Heart right ventricle (tissue), 16 donors: ENCODE measurements around the gene WDR36. TPM values are rescaled to one million over a fixed set of nuclear protein-coding genes. Genes with fewer than 3 reads are reported as not detected.
A peak's percentile ranks its signal among the peaks of the same experiment; 100 is the strongest.

Source experiments
- ATAC-seq, 8 donors: fragments of 200-7000 bp; cut with Tn5 transposase; one replicate each; pipeline ENCODE4 v1.9.1; 2020; ENCODE audit warnings: mild to moderate bottlenecking in 8 of 8, moderate library complexity in 8 of 8, moderate number of reproducible peaks in 1 of 8
- DNase-seq, 2 donors: peaks; one replicate each; pipeline ENCODE4 v3.0.0-alpha.2; 2020
- H3K27ac ChIP-seq, 10 donors: fragments of 200-600 bp; sonication (generic) in 2 of 10; one replicate each; pipeline versions ENCODE4 v1.5.0 to v1.8.0; 2020 to 2022; ENCODE audit warnings: mild to moderate bottlenecking in 3 of 10
- H3K27me3 ChIP-seq, 7 donors: fragments of 200-600 bp; one replicate each; pipeline ENCODE4 v1.8.0; 2021 to 2022; ENCODE audit warnings: mild to moderate bottlenecking in 2 of 7
- H3K36me3 ChIP-seq, 9 donors: fragments of 200-600 bp; sonication (generic) in 1 of 9; one replicate each; pipeline versions ENCODE4 v1.5.0 to v1.8.0; 2020 to 2022; ENCODE audit warnings: mild to moderate bottlenecking in 2 of 9
- H3K4me1 ChIP-seq, 9 donors: fragments of 200-600 bp; sonication (generic) in 1 of 9; one replicate each; pipeline versions ENCODE4 v1.5.0 to v1.8.0; 2020 to 2022; ENCODE audit warnings: mild to moderate bottlenecking in 4 of 9
- H3K4me3 ChIP-seq, 10 donors: fragments of 200-600 bp; sonication (generic) in 2 of 10; one replicate each; pipeline versions ENCODE4 v1.5.0 to v1.8.0; 2020 to 2022; ENCODE audit warnings: mild to moderate bottlenecking in 7 of 10, moderate library complexity in 2 of 10
- H3K9me3 ChIP-seq, 11 donors: fragments of 200-600 bp in 10 of 11; sonication (generic) in 2 of 11; one replicate each; pipeline versions ENCODE4 v1.5.0 to v1.8.0; 2013 to 2022; ENCODE audit warnings: mild to moderate bottlenecking in 2 of 11, control low read depth in 1 of 11, moderate library complexity in 1 of 11
- CTCF ChIP-seq, 9 donors: fragments of 200-600 bp; sonication (generic) in 2 of 9; IDR thresholded peaks; one replicate each; pipeline versions ENCODE4 v1.5.0 to v1.8.0; 2021 to 2022; ENCODE audit warnings: antibody characterized with exemption in 9 of 9, mild to moderate bottlenecking in 5 of 9, moderate library complexity in 1 of 9
- WGBS, 2 donors: extraction: QIAGEN DNeasy Blood & Tissue Kit; methylation state at CpG; one replicate each; pipeline ENCODE4 v1.1.7; 2013; ENCODE audit warnings: inconsistent platforms in 1 of 2; 5-methylcytosine and 5-hydroxymethylcytosine counted together
- intact Hi-C, 10 donors: fragments of 100-400 bp; cut with DNase I; formaldehyde crosslinking; loops; one replicate each; pipeline versions ENCODE4 v1.11.1 to v1.14.2; 2022
- polyA plus RNA-seq, 2 donors: library from polyadenylated mRNA; stranded (reverse); fragments of 200-250 nt; gene quantifications; one replicate each; pipeline ENCODE4 v1.2.3, GENCODE V29; 2013
- total RNA-seq, 10 donors: library from RNA; stranded (reverse); fragmentation: NEBNext Ultra II Directional in 3 of 10; extraction: Animal tissue kit (Norgen Biotek cat#: 25700) in 3 of 10; gene quantifications; one replicate each; pipeline versions ENCODE4 v1.2.1 to v1.2.4, GENCODE V29; 2021 to 2023
- donor health status: Arrhythmogenic right ventricular cardiomyopathy.
- donor health status: ischemic (EF 13 %, LVEDD 7.1; RV severe dilation, severe dysfunction).
- donor health status: healthy with polysubstance abuse.
- donor health status: DM: no; HTN: yes; CAD: no.
- donor health status: DM: no; HTN: no; CAD: no.
- donor health status: ischemic (EF 25% LVEDD 6.9; RV normal size, moderate dysfunction).
- donor health status: ischemic (EF 25% LVEDD 5.7; RV mildly dilated, moderate dysfunction).
- donor health status: healthy.
- donor health status: DM: yes; HTN: yes; CAD: no.
- donor health status: Ischemic cardiomyopathy.
- donor health status: ischemic (EF 35%, LVEDD 5.7; RV mildly dilated, moderate dysfunction).
- donor health status: nonischemic (EF 11% LVEDD 7.7; RV severe dilation, severe dysfunction).
- donor health status: DM: yes; HTN: yes; CAD: no.
- donor health status: PGD.
- donor health status: ischemic (EF 29% LVEDD 5.4; RV normal size, mild dysfunction).
- donor health status: nonischemic (EF 23%, LVEDD 6.1; RV moderate dilation, normal function).

Gene WDR36
- total and polyA plus RNA-seq, 12 donors: 3.2 to 15.8 (median 12.7) TPM

GRCh38 chr5:111113678-111114077 is 21.5 kb downstream of the WDR36 start:
- Histone ChIP-seq H3K9me3 (no peaks in the 10 kb centered on the region), H3K36me3 (peaks cover 0 to 100% (median 34%) of the 10 kb centered on the region in 9 donors), H3K4me3 (no peak overlapping the region), H3K27ac (no peak overlapping the region), H3K27me3 (no peaks in the 10 kb centered on the region), H3K4me1 (peaks cover 0 to 23% (median 0%) of the 10 kb centered on the region in 9 donors)
- TF ChIP-seq CTCF (IDR thresholded peaks at IDR 0.05): no peak
- 95 to 96% methylated on average over 3 of the region's 3 CpGs for WGBS, 2 donors
- DNase-seq (no peak), ATAC-seq (no peak)
- intact Hi-C loops: no loop called here

DNA sequence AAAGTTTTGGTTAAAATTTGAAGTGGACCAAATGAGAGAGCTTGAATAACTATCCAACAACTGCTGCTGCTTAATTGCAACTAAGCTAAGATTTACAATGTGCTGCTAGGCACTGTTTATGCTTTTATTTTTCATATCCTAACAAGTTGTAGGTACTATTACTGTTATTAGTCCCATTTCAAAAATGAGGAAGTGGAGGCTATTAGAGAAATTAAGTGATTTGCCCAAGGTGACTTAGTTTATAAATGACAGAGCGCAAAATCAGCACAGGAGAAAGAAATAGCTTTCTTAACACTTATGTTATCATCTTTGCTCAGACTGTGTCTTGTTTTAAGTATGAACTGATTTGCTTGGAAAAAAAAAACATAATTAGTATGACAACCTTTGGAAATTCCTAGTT is 23.1 kb downstream of the WDR36 start:
- ATAC-seq: no peak
- no peak for TF ChIP-seq CTCF (IDR thresholded peaks at IDR 0.05)
- 97 to 98% methylated on average over 1 of the region's 1 CpG for WGBS, 2 donors

GRCh38 chr5:111116550-111116949 is 24.4 kb downstream of the WDR36 start:
- peaks cover 0 to 23% (median 0%) of the 10 kb centered on the region in 9 donors for H3K4me1 ChIP-seq
- H3K27me3 ChIP-seq: no peaks in the 10 kb centered on the region
- DNase-seq (no peak), ATAC-seq (peak in 3 of 8 donors; percentile 52 to 76 (median 55))
- no peak overlapping the region for H3K4me3 ChIP-seq
- intact Hi-C loops: no loop called here
- 83 to 84% methylated on average over 1 of the region's 1 CpG for WGBS, 2 donors
- H3K36me3 ChIP-seq: peaks cover 0 to 100% (median 43%) of the 10 kb centered on the region in 9 donors
- no peaks in the 10 kb centered on the region for H3K9me3 ChIP-seq
- H3K27ac ChIP-seq: no peak overlapping the region
- TF ChIP-seq CTCF (IDR thresholded peaks at IDR 0.05): no peak

More for the DNA sequence above, 23.1 kb downstream of the WDR36 start:
- DNase-seq: no peak
- Histone ChIP-seq H3K9me3 (no peaks in the 10 kb centered on the region), H3K27me3 (no peaks in the 10 kb centered on the region), H3K4me3 (no peak overlapping the region), H3K4me1 (peaks cover 0 to 23% (median 0%) of the 10 kb centered on the region in 9 donors), H3K36me3 (peaks cover 0 to 100% (median 40%) of the 10 kb centered on the region in 9 donors), H3K27ac (no peak overlapping the region)
- intact Hi-C loops: no loop called here

GRCh38 chr5:111117136-111117535 is 25.0 kb downstream of the WDR36 start:
- intact Hi-C loops: no loop called here
- 82 to 87% methylated on average over 1 of the region's 1 CpG for WGBS, 2 donors

More at GRCh38 chr5:111117136-111117535, 25.0 kb downstream of the WDR36 start:
- Histone ChIP-seq H3K27me3 (no peaks in the 10 kb centered on the region), H3K4me1 (peaks cover 0 to 23% (median 0%) of the 10 kb centered on the region in 9 donors), H3K4me3 (no peak overlapping the region), H3K9me3 (no peaks in the 10 kb centered on the region), H3K36me3 (peaks cover 0 to 100% (median 49%) of the 10 kb centered on the region in 9 donors), H3K27ac (no peak overlapping the region)
- TF ChIP-seq CTCF (IDR thresholded peaks at IDR 0.05): no peak
- ATAC-seq (no peak), DNase-seq (no peak)
